ENCODE data around the gene DMD.

- no peak for TF ChIP-seq CTCF (IDR thresholded peaks at IDR 0.05)
- TF ChIP-seq BHLHE40 (IDR thresholded peaks at IDR 0.05; ENCODE audit: low read depth, low read length): no peak
- no peak for TF ChIP-seq ATOH8 (CRISPR knock-in tag; IDR thresholded peaks at IDR 0.05; ENCODE audit: low read depth)
- no peak for TF ChIP-seq EHF (CRISPR knock-in tag; IDR thresholded peaks at IDR 0.05)
- TF ChIP-seq FOSL2 (IDR thresholded peaks at IDR 0.05): no peak
- TF ChIP-seq FOSL2 (CRISPR knock-in tag; IDR thresholded peaks at IDR 0.05): no peak
- TF ChIP-seq CEBPB (IDR thresholded peaks at IDR 0.05): no peak
- TF ChIP-seq PBX3 (IDR thresholded peaks at IDR 0.05): no peak
- TF ChIP-seq USF2 (IDR thresholded peaks at IDR 0.05): no peak
- no peak for TF ChIP-seq POLR2A (IDR thresholded peaks at IDR 0.05; ENCODE audit: low read length)
Measured at GRCh38 chrX:31178064-31178768, 2033.1 kb downstream of the DMD start.

Data from A549 (cell line).